KMS-11 (cell line): Measurements from ENCODE around the gene ABCA4.

Experiments
- H2AFZ ChIP-seq: fragments of 200-600 bp; sonication (generic); 2 replicates; pipeline ENCODE4 v1.6.1; 2016; ENCODE audit warnings: antibody characterized with exemption, mixed run types, low read depth
- H3K27ac ChIP-seq: fragments of 200-600 bp; sonication (generic); 2 replicates; pipeline ENCODE4 v1.6.1; 2016; ENCODE audit warnings: mild to moderate bottlenecking, mixed run types
- H3K27me3 ChIP-seq: fragments of 200-600 bp; sonication (generic); 2 replicates; pipeline ENCODE4 v1.6.1; 2017; ENCODE audit warnings: mild to moderate bottlenecking, low read depth, mixed run types, moderate library complexity; ENCODE audit not compliant: insufficient read depth
- H3K36me3 ChIP-seq: fragments of 200-600 bp; sonication (generic); 2 replicates; pipeline ENCODE4 v1.6.1; 2017; ENCODE audit warnings: mild to moderate bottlenecking, mixed run types; ENCODE audit not compliant: insufficient read depth
- H3K4me1 ChIP-seq: fragments of 200-600 bp; sonication (generic); 2 replicates; pipeline ENCODE4 v1.6.1; 2016; ENCODE audit warnings: mild to moderate bottlenecking, low read depth, mixed run types; ENCODE audit not compliant: poor library complexity, severe bottlenecking
- H3K4me2 ChIP-seq: fragments of 200-600 bp; sonication (generic); 2 replicates; pipeline ENCODE4 v1.7.0; 2016; ENCODE audit warnings: mild to moderate bottlenecking, mixed run types
- H3K4me3 ChIP-seq: fragments of 200-600 bp; sonication (generic); IDR thresholded peaks from 2 replicates; pipeline ENCODE4 v1.6.1; 2017; ENCODE audit warnings: low read depth, low read length, mixed read lengths; ENCODE audit not compliant: insufficient read depth
- H3K79me2 ChIP-seq: fragments of 200-600 bp; sonication (generic); 2 replicates; pipeline ENCODE4 v1.6.1; 2016; ENCODE audit warnings: low read depth, mixed run types; ENCODE audit not compliant: insufficient read depth
- H3K9ac ChIP-seq: fragments of 200-600 bp; sonication (generic); 2 replicates; pipeline ENCODE4 v1.6.1; 2016; ENCODE audit warnings: mild to moderate bottlenecking, mixed run types
- H4K20me1 ChIP-seq: fragments of 200-600 bp; sonication (generic); 2 replicates; pipeline ENCODE4 v1.6.1; 2016; ENCODE audit warnings: mild to moderate bottlenecking, mixed run types; ENCODE audit not compliant: insufficient read depth
- CTCF ChIP-seq: fragments of 200-600 bp; sonication (generic); conservative IDR thresholded peaks from 2 replicates; pipeline ENCODE4 v1.6.1; 2017; ENCODE audit warnings: low read depth, mild to moderate bottlenecking, antibody characterized with exemption, low read length, moderate library complexity, mixed read lengths

Gene ABCA4

GRCh38 chr1:94067196-94067595 is 53.8 kb downstream of the ABCA4 start:
- no peak overlapping the region for H3K4me2 ChIP-seq
- no peaks in the 10 kb centered on the region for H4K20me1 ChIP-seq
- H3K9ac ChIP-seq = no peak overlapping the region
- no peak overlapping the region for H3K27ac ChIP-seq
- no peak overlapping the region for H2AFZ ChIP-seq
- H3K4me1 ChIP-seq = no peaks in the 10 kb centered on the region
- H3K36me3 ChIP-seq = no peaks in the 10 kb centered on the region
- H3K4me3 ChIP-seq = no peak overlapping the region
- H3K79me2 ChIP-seq = no peaks in the 10 kb centered on the region
- no peak for TF ChIP-seq CTCF
- H3K27me3 ChIP-seq = no peaks in the 10 kb centered on the region

- Histone ChIP-seq H3K4me3 (no peak overlapping the region), H3K4me2 (no peak overlapping the region), H3K9ac (no peak overlapping the region), H3K27ac (no peak overlapping the region), H4K20me1 (no peaks in the 10 kb centered on the region), H3K27me3 (no peaks in the 10 kb centered on the region), H3K36me3 (no peaks in the 10 kb centered on the region), H3K79me2 (no peaks in the 10 kb centered on the region), H3K4me1 (no peaks in the 10 kb centered on the region), H2AFZ (no peak overlapping the region)
- no peak for TF ChIP-seq CTCF
Observed at GRCh38 chr1:94063379-94063778, 57.6 kb downstream of the ABCA4 start.

- Histone ChIP-seq H2AFZ (no peak overlapping the region; the same call in 1 of the 2 replicates), H4K20me1 (no peaks in the 10 kb centered on the region), H3K4me3 (no peak overlapping the region), H3K9ac (no peak overlapping the region), H3K4me1 (no peaks in the 10 kb centered on the region), H3K4me2 (no peak overlapping the region), H3K27me3 (no peaks in the 10 kb centered on the region), H3K79me2 (no peaks in the 10 kb centered on the region), H3K36me3 (no peaks in the 10 kb centered on the region), H3K27ac (no peak overlapping the region)
- peak; percentile 76 for TF ChIP-seq CTCF
Observed at GRCh38 chr1:94061513-94062443, 59.2 kb downstream of the ABCA4 start.

GRCh38 chr1:94060720-94061119 is 60.2 kb downstream of the ABCA4 start:
- Histone ChIP-seq H3K4me1 (no peaks in the 10 kb centered on the region), H2AFZ (no peak overlapping the region), H3K27me3 (no peaks in the 10 kb centered on the region), H3K27ac (no peak overlapping the region), H3K9ac (no peak overlapping the region), H3K4me2 (no peak overlapping the region), H3K79me2 (no peaks in the 10 kb centered on the region), H4K20me1 (no peaks in the 10 kb centered on the region), H3K4me3 (no peak overlapping the region), H3K36me3 (no peaks in the 10 kb centered on the region)
- no peak for TF ChIP-seq CTCF
